HCT116 (cell line): ENCODE data around the gene PSENEN. TPM values are rescaled to one million over a fixed set of nuclear protein-coding genes. Genes with fewer than 3 reads are reported as not detected.

Source experiments
- ATAC-seq: fragments of 200-7000 bp; cut with Tn5 transposase; 2 replicates; pipeline ENCODE4 v1.9.1; 2020; ENCODE audit warnings: mild to moderate bottlenecking, moderate library complexity
- BruUV-seq: library from RNA; stranded (reverse); fragments of 400-500 nt; replicated peaks from 2 replicates; lab custom pipeline; 2021; lab: Mats Ljungman, UMichigan
- CTCF ChIA-PET: fragments of 300-600 bp; sonication (Branson Sonifier 250); formaldehyde crosslinking; loops from one replicate; lab custom pipeline; 2021; ENCODE audit warnings: antibody characterized with exemption; lab: Charles Lee
- POLR2A ChIA-PET: fragments of 300-600, 350-600 bp; sonication (Branson Sonifier 250); formaldehyde crosslinking; loops from one replicate; lab custom pipeline; 2021; ENCODE audit warnings: antibody characterized with exemption; lab: Charles Lee
- RAD21 ChIA-PET, 2 experiments: fragments of 300-600 bp; sonication (Branson Sonifier 250); formaldehyde crosslinking; loops; one replicate each; lab custom pipeline; 2023; ENCODE audit warnings: low total read pairs in 2 of 2; ENCODE audit not compliant: uncharacterized antibody in 2 of 2, unreplicated experiment in 2 of 2, low non-redundant PET in 1 of 2; lab: Charles Lee
- DNase-seq: peaks from one replicate; pipeline ENCODE4 v3.0.0-alpha.2; 2010; ENCODE audit warnings: low read depth, low spot score
- H2AFZ ChIP-seq: fragments of 200-600 bp; shearing (Covaris generic), sonication (generic); 2 replicates; pipeline ENCODE4 v1.6.1; 2017; ENCODE audit warnings: low read depth, mixed run types, mixed read lengths, antibody characterized with exemption, low read length; ENCODE audit not compliant: poor library complexity, severe bottlenecking
- H3K27ac ChIP-seq: 2 replicates; pipeline ENCODE4 v1.5.1; 2012; ENCODE audit warnings: low read depth, low read length
- H3K27me3 ChIP-seq: fragments of 200-600 bp; sonication (generic); 2 replicates; pipeline ENCODE4 v1.6.1; 2016; ENCODE audit warnings: mixed run types, low read length, mixed read lengths; ENCODE audit not compliant: insufficient read depth
- H3K36me3 ChIP-seq, 2 experiments: fragments of 200-500 bp in 1 of 2; fragments of 200-600 bp in 1 of 2; sonication (Bioruptor generic) in 1 of 2; sonication (generic) in 1 of 2; 2 replicates each; pipeline versions ENCODE4 v1.5.1 to v1.6.1; 2014 to 2016; ENCODE audit warnings: low read length in 2 of 2, inconsistent platforms in 1 of 2, mixed read lengths in 1 of 2, mixed run types in 1 of 2; ENCODE audit not compliant: insufficient read depth in 2 of 2, control insufficient read depth in 1 of 2
- H3K4me1 ChIP-seq, 2 experiments: fragments of 200-600 bp in 1 of 2; sonication (generic) in 1 of 2; 2 replicates each; pipeline versions ENCODE4 v1.5.1 to v1.6.1; 2012 to 2017; ENCODE audit warnings: low read length in 2 of 2, inconsistent platforms in 1 of 2, mild to moderate bottlenecking in 1 of 2, mixed read lengths in 1 of 2, mixed run types in 1 of 2, moderate library complexity in 1 of 2; ENCODE audit not compliant: insufficient read depth in 2 of 2, control insufficient read depth in 1 of 2
- H3K4me2 ChIP-seq: fragments of 200-600 bp; sonication (generic); 2 replicates; pipeline ENCODE4 v1.6.1; 2017; ENCODE audit warnings: mixed run types, low read length, mixed read lengths
- H3K4me3 ChIP-seq, 2 experiments: fragments of 200-600 bp in 1 of 2; sonication (generic) in 1 of 2; replicated peaks in 1 of 2; 2 replicates each; pipeline ENCODE4 v1.5.1; 2011 to 2016; ENCODE audit warnings: low read length in 2 of 2, control low read depth in 1 of 2, low read depth in 1 of 2, mild to moderate bottlenecking in 1 of 2, mixed read lengths in 1 of 2, mixed run types in 1 of 2
- H3K79me2 ChIP-seq: fragments of 200-600 bp; sonication (generic); 2 replicates; pipeline ENCODE4 v1.6.1; 2017; ENCODE audit warnings: mild to moderate bottlenecking, mixed run types, low read length, moderate library complexity, mixed read lengths; ENCODE audit not compliant: insufficient read depth
- H3K9ac ChIP-seq: fragments of 200-600 bp; sonication (generic); 2 replicates; pipeline ENCODE4 v1.6.1; 2016; ENCODE audit warnings: low read length, mixed read lengths
- H3K9me2 ChIP-seq: fragments of 200-600 bp; sonication (generic), shearing (Covaris generic); 2 replicates; pipeline ENCODE4 v1.6.1; 2017; ENCODE audit warnings: mixed run types, mild to moderate bottlenecking, moderate library complexity; ENCODE audit not compliant: insufficient read depth
- H3K9me3 ChIP-seq, 2 experiments: fragments of 200-500 bp in 1 of 2; fragments of 200-600 bp in 1 of 2; sonication (Bioruptor generic) in 1 of 2; sonication (generic) in 1 of 2; 2 replicates each; pipeline ENCODE4 v1.6.1; 2014 to 2017; ENCODE audit warnings: low read length in 2 of 2, mixed read lengths in 2 of 2, inconsistent platforms in 1 of 2, low read depth in 1 of 2, mild to moderate bottlenecking in 1 of 2, mixed run types in 1 of 2, moderate library complexity in 1 of 2; ENCODE audit not compliant: control insufficient read depth in 1 of 2, insufficient read depth in 1 of 2
- H4K20me1 ChIP-seq: fragments of 200-600 bp; sonication (generic), shearing (Covaris generic); 2 replicates; pipeline ENCODE4 v1.6.1; 2017; ENCODE audit warnings: mixed run types, mild to moderate bottlenecking, moderate library complexity; ENCODE audit not compliant: insufficient read depth
- EGR1 ChIP-seq: IDR thresholded peaks from 2 replicates; pipeline ENCODE4 v1.6.1; 2012; ENCODE audit warnings: low read depth
- EZH2phosphoT487 ChIP-seq: fragments of 200-600 bp; IDR thresholded peaks from 2 replicates; pipeline ENCODE4 v1.6.1; 2018; ENCODE audit warnings: antibody characterized with exemption, borderline replicate concordance
- FOSL1 ChIP-seq: IDR thresholded peaks from 2 replicates; pipeline ENCODE4 v1.6.1; 2012; ENCODE audit warnings: low read depth
- POLR2A ChIP-seq: IDR thresholded peaks from 2 replicates; pipeline ENCODE4 v1.7.0; 2011; ENCODE audit warnings: borderline replicate concordance; ENCODE audit not compliant: insufficient read depth, insufficient read length; ENCODE audit errors: extremely low read depth
- ZBTB33 ChIP-seq: IDR thresholded peaks from 2 replicates; pipeline ENCODE4 v1.6.1; 2011; ENCODE audit warnings: mild to moderate bottlenecking, low read length, moderate library complexity; ENCODE audit not compliant: insufficient replicate concordance; ENCODE audit errors: extremely low read depth
- ZNF274 ChIP-seq: fragments of 200-500 bp; sonication (Bioruptor generic); IDR thresholded peaks from 2 replicates; pipeline ENCODE4 v1.6.1; 2014; ENCODE audit warnings: mild to moderate bottlenecking, low read depth, low read length, inconsistent platforms
- intact Hi-C: fragments of 100-400 bp; cut with micrococcal nuclease; formaldehyde crosslinking; loops from 2 replicates; pipeline ENCODE4 v1.10.0; 2022
- total RNA-seq: library from RNA; stranded (reverse); gene quantifications from one replicate; pipeline ENCODE4 v1.2.1, GENCODE V29; 2021; ENCODE audit not compliant: unreplicated experiment
- TF ChIP-seq, protein P1 (sequence below): IDR thresholded peaks from 2 replicates; pipeline ENCODE4 v1.6.1; 2012
- TF ChIP-seq, protein P2 (sequence below): IDR thresholded peaks from 2 replicates; pipeline ENCODE4 v1.6.1; 2012; ENCODE audit warnings: low read depth
- TF ChIP-seq, protein P3 (sequence below): IDR thresholded peaks from 2 replicates; pipeline ENCODE4 v1.6.1; 2012

PSENEN gene
- total RNA-seq, 1 experiment from 2014 or later = 55.3 TPM

DNA sequence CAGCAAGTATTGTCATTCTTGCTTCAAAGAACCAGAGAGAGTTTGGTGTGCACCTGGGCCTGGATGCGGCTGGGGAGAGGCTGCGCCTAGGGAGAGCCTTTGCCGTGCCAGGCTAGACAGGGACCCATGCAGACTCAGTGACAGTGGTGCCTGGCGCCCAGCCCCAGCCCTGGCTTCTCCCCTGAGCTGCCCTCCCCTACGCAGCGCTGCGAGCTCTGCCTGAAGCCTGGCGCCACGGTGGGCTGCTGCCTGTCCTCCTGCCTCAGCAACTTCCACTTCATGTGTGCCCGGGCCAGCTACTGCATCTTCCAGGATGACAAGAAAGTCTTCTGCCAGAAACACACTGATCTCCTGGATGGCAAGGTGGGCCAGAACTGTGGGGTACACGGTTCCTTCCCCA lies 15.7 kb upstream of the PSENEN start:
- H3K4me3 ChIP-seq = no peak overlapping the region
- POLR2A ChIA-PET = no interaction called here
- H3K79me2 ChIP-seq = no peaks in the 10 kb centered on the region
- no peaks in the 10 kb centered on the region for H3K9me3 ChIP-seq
- H3K9me2 ChIP-seq = no peaks in the 10 kb centered on the region
- no peak overlapping the region for H2AFZ ChIP-seq
- H4K20me1 ChIP-seq = no peaks in the 10 kb centered on the region
- no peaks in the 10 kb centered on the region for H3K27me3 ChIP-seq
- BruUV-seq = no TSS peak
- no peak overlapping the region for H3K9ac ChIP-seq
- peaks cover 51 to 64% of the 10 kb centered on the region in 2 experiments for H3K36me3 ChIP-seq
- no peak for ATAC-seq
- TF ChIP-seq FOSL1 (no peak), ZNF274 (no peak), POLR2A (no peak)
- TF ChIP-seq, protein P1, sequence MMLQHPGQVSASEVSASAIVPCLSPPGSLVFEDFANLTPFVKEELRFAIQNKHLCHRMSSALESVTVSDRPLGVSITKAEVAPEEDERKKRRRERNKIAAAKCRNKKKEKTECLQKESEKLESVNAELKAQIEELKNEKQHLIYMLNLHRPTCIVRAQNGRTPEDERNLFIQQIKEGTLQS = no peak
- TF ChIP-seq, all 23 proteins: peak for 0
- ChIA-PET RAD21 (no interaction called here), CTCF (no interaction called here)
- no peak for DNase-seq
- no peak overlapping the region for H3K4me2 ChIP-seq
- H3K27ac ChIP-seq = no peak overlapping the region
- intact Hi-C loops = no loop called here
- no peaks in the 10 kb centered on the region for H3K4me1 ChIP-seq

- RAD21 ChIA-PET = no interaction called here
- CTCF ChIA-PET = no interaction called here
- BruUV-seq = no TSS peak
- Histone ChIP-seq H3K27me3 (no peaks in the 10 kb centered on the region), H3K9ac (no peak overlapping the region), H3K27ac (no peak overlapping the region), H3K4me2 (no peak overlapping the region), H3K79me2 (no peaks in the 10 kb centered on the region), H3K9me3 (no peaks in the 10 kb centered on the region), H3K36me3 (peaks cover 50 to 59% of the 10 kb centered on the region in 2 experiments), H4K20me1 (no peaks in the 10 kb centered on the region), H2AFZ (no peak overlapping the region), H3K4me1 (no peaks in the 10 kb centered on the region), H3K4me3 (no peak overlapping the region), H3K9me2 (no peaks in the 10 kb centered on the region)
- intact Hi-C loops = no loop called here
- TF ChIP-seq POLR2A = no peak
- TF ChIP-seq ZBTB33 = no peak
- no peak for TF ChIP-seq FOSL1
- TF ChIP-seq, protein P2, sequence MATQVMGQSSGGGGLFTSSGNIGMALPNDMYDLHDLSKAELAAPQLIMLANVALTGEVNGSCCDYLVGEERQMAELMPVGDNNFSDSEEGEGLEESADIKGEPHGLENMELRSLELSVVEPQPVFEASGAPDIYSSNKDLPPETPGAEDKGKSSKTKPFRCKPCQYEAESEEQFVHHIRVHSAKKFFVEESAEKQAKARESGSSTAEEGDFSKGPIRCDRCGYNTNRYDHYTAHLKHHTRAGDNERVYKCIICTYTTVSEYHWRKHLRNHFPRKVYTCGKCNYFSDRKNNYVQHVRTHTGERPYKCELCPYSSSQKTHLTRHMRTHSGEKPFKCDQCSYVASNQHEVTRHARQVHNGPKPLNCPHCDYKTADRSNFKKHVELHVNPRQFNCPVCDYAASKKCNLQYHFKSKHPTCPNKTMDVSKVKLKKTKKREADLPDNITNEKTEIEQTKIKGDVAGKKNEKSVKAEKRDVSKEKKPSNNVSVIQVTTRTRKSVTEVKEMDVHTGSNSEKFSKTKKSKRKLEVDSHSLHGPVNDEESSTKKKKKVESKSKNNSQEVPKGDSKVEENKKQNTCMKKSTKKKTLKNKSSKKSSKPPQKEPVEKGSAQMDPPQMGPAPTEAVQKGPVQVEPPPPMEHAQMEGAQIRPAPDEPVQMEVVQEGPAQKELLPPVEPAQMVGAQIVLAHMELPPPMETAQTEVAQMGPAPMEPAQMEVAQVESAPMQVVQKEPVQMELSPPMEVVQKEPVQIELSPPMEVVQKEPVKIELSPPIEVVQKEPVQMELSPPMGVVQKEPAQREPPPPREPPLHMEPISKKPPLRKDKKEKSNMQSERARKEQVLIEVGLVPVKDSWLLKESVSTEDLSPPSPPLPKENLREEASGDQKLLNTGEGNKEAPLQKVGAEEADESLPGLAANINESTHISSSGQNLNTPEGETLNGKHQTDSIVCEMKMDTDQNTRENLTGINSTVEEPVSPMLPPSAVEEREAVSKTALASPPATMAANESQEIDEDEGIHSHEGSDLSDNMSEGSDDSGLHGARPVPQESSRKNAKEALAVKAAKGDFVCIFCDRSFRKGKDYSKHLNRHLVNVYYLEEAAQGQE = no peak
- TF ChIP-seq, protein P3, sequence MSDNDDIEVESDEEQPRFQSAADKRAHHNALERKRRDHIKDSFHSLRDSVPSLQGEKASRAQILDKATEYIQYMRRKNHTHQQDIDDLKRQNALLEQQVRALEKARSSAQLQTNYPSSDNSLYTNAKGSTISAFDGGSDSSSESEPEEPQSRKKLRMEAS = no peak
- TF ChIP-seq EZH2phosphoT487 = no peak
- TF ChIP-seq ZNF274 = no peak
- TF ChIP-seq EGR1 = no peak
- DNase-seq (no peak), ATAC-seq (no peak)
- POLR2A ChIA-PET = interaction anchor here (0.6 kb wide), 1 partner anchor 87 kb away, joined by 3 read pairs; no protein-coding TSS in a partner anchor
Observed at GRCh38 chr19:35730326-35730725, 15.1 kb upstream of the PSENEN start.
